Psoas muscle (tissue), 8 donors: ENCODE measurements around the gene BEX4. TPM values are rescaled to one million over a fixed set of nuclear protein-coding genes. Genes with fewer than 3 reads are reported as not detected.

Source experiments
- ATAC-seq, 4 donors: fragments of 200-7000 bp; cut with Tn5 transposase; one replicate each; pipeline ENCODE4 v1.9.1; 2020; ENCODE audit warnings: moderate library complexity in 3 of 4, mild to moderate bottlenecking in 2 of 4
- DNase-seq, 2 donors: peaks; one replicate each; pipeline ENCODE4 v3.0.0-alpha.2; 2020
- H3K27ac ChIP-seq: fragments of 200-600 bp; one replicate; pipeline ENCODE4 v1.8.0; 2022
- H3K27me3 ChIP-seq, 3 donors: fragments of 200-600 bp in 1 of 3; one replicate each; pipeline versions ENCODE4 v1.6.1 to v1.8.0; 2013 to 2022; ENCODE audit warnings: low read length in 2 of 3, mild to moderate bottlenecking in 2 of 3, moderate library complexity in 1 of 3; ENCODE audit not compliant: insufficient read depth in 3 of 3
- H3K36me3 ChIP-seq, 2 donors: fragments of 200-600 bp in 1 of 2; one replicate each; pipeline versions ENCODE4 v1.6.1 to v1.8.0; 2013 to 2022; ENCODE audit warnings: low read depth in 1 of 2, mild to moderate bottlenecking in 1 of 2, moderate library complexity in 1 of 2; ENCODE audit not compliant: insufficient read depth in 1 of 2
- H3K4me1 ChIP-seq: fragments of 200-600 bp; one replicate; pipeline ENCODE4 v1.8.0; 2022
- H3K4me3 ChIP-seq: fragments of 200-600 bp; one replicate; pipeline ENCODE4 v1.8.0; 2022; ENCODE audit warnings: mild to moderate bottlenecking
- H3K9me3 ChIP-seq: fragments of 200-600 bp; one replicate; pipeline ENCODE4 v1.8.0; 2022
- WGBS, 3 donors: extraction: QIAGEN DNeasy Blood & Tissue Kit; methylation state at CpG; one replicate each; pipeline versions ENCODE4 v1.1.6 to v1.1.7; 2013; 5-methylcytosine and 5-hydroxymethylcytosine counted together
- intact Hi-C, 2 donors: fragments of 100-400 bp; cut with DNase I; formaldehyde crosslinking; loops; one replicate each; pipeline versions ENCODE4 v1.11.0 to v1.14.2; 2022
- polyA plus RNA-seq, 3 donors: library from polyadenylated mRNA; stranded (reverse); fragments of 200-250 nt; gene quantifications; one replicate each; pipeline ENCODE4 v1.2.3, GENCODE V29; 2013
- total RNA-seq, 4 donors: library from RNA; stranded (reverse); fragmentation: NEBNext Ultra II Directional in 2 of 4; extraction: Animal tissue kit (Norgen Biotek cat#: 25700) in 2 of 4; gene quantifications; one replicate each; pipeline versions ENCODE4 v1.2.1 to v1.2.4, GENCODE V29; 2021 to 2023
- TF ChIP-seq, protein P1 (sequence below): fragments of 200-600 bp; IDR thresholded peaks from one replicate; pipeline ENCODE4 v1.8.0; 2022; ENCODE audit warnings: antibody characterized with exemption
- donor health status: healthy with polysubstance abuse.
- donor health status: DM: no; HTN: no; CAD: no; lungs with moderate emphysema.
- donor health status: Bipolar disorder and iron deficiency.
- donor health status: healthy.
- donor health status: DM: yes; HTN: yes; CAD: no.
- donor health status: DM: no; HTN: no; CAD: no.
- donor health status: DM: no; HTN: no; CAD: no.
- donor health status: DM: yes; HTN: yes; CAD: no.

Gene BEX4
- total and polyA plus RNA-seq, 7 donors, result 1.9 to 4.9 (median 3.7) TPM

- no peak for ATAC-seq
- Histone ChIP-seq H3K27ac (no peak overlapping the region), H3K36me3 (no peaks in the 10 kb centered on the region), H3K9me3 (no peaks in the 10 kb centered on the region), H3K4me3 (no peak overlapping the region), H3K27me3 (no peaks in the 10 kb centered on the region), H3K4me1 (no peaks in the 10 kb centered on the region)
- intact Hi-C loops, result loop anchor here in 1 of 2 donors (5.0 kb wide), 1 partner anchor 38 kb away; no protein-coding TSS in a partner anchor
- no peak for DNase-seq
- WGBS, 3 donors, result 61 to 85% (median 71%) methylated on average over 1 of the region's 1 CpG
- TF ChIP-seq, protein P1, sequence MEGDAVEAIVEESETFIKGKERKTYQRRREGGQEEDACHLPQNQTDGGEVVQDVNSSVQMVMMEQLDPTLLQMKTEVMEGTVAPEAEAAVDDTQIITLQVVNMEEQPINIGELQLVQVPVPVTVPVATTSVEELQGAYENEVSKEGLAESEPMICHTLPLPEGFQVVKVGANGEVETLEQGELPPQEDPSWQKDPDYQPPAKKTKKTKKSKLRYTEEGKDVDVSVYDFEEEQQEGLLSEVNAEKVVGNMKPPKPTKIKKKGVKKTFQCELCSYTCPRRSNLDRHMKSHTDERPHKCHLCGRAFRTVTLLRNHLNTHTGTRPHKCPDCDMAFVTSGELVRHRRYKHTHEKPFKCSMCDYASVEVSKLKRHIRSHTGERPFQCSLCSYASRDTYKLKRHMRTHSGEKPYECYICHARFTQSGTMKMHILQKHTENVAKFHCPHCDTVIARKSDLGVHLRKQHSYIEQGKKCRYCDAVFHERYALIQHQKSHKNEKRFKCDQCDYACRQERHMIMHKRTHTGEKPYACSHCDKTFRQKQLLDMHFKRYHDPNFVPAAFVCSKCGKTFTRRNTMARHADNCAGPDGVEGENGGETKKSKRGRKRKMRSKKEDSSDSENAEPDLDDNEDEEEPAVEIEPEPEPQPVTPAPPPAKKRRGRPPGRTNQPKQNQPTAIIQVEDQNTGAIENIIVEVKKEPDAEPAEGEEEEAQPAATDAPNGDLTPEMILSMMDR, result no peak
Observed at GRCh38 chrX:103249805-103250204, 34.9 kb downstream of the BEX4 start.

DNA sequence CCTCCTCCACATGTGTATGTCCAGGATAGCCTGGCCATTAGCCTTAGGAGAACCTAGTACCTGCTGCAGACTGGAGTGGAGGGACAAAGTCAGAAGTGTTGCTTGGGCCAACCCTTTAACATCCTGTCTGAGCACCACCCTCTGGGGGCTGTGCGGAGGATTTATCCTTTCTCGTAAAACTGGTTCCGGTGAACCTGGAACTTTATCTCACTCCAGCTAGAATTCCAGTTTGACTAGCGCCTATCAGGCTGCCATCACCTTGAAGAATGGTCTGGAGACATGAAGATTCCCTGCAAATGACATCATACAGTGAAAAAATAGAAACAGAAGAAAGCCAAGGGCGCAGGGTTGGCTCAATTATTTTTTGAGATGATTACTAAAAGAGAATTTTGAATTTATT is 36.1 kb downstream of the BEX4 start:
- Histone ChIP-seq H3K4me1 (no peaks in the 10 kb centered on the region), H3K27ac (no peak overlapping the region), H3K27me3 (no peaks in the 10 kb centered on the region), H3K4me3 (no peak overlapping the region), H3K36me3 (no peaks in the 10 kb centered on the region), H3K9me3 (no peaks in the 10 kb centered on the region)
- DNase-seq (no peak), ATAC-seq (no peak)
- TF ChIP-seq, protein P1, result no peak
- 60 to 82% (median 67%) methylated on average over 5 of the region's 5 CpGs for WGBS, 3 donors
- intact Hi-C loops, result loop anchor here in 1 of 2 donors (5.0 kb wide), 1 partner anchor 39 kb away; no protein-coding TSS in a partner anchor

GRCh38 chrX:103253608-103254007 is 38.7 kb downstream of the BEX4 start:
- H3K27ac ChIP-seq, result peak overlapping the region; percentile 62
- TF ChIP-seq, protein P1, result no peak
- H3K36me3 ChIP-seq, result no peaks in the 10 kb centered on the region
- H3K4me3 ChIP-seq, result peak overlapping the region; percentile 65
- intact Hi-C loops, result loop anchor here in 1 of 2 donors (5.0 kb wide), 1 partner anchor 41 kb away; no protein-coding TSS in a partner anchor
- H3K4me1 ChIP-seq, result no peaks in the 10 kb centered on the region
- WGBS, 3 donors, result 28 to 42% (median 32%) methylated on average over 8 of the region's 8 CpGs
- no peaks in the 10 kb centered on the region for H3K27me3 ChIP-seq
- H3K9me3 ChIP-seq, result no peaks in the 10 kb centered on the region
- ATAC-seq, result peak in 1 of 4 donors; percentile 44
- DNase-seq, result no peak

DNA sequence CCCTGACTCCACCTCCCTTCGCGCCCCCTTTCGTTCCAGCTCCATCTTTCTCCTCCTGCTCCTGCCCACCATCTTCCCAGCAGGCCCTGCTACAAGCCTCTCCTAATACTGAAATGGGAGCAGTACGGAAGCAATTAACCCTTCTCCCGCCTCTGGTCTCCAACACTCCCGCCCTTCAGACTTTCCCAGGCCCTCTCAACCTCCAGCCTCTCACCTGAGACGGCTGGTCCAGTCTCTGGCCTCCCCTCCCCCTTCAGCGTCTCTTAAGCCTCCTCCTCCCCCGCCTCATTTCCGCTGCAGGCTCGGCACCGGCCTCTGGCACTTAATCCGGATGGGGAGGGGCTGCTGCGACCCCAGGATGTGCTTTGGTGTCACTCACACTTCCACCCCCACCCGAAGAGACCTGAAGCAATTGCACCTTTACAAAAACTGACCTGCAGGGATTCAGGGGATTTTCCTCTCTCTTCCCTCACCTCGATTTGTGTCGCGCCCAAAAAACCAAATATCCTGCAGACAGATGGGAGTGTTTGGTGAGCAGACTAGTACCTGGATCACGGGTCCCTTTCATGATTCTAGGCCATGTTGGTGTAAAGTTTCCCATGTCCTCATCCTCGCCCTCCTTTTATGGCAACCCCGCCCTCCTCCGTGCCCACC is 39.4 kb downstream of the BEX4 start:
- Histone ChIP-seq H3K4me3 (peak overlapping the region; percentile 65), H3K36me3 (no peaks in the 10 kb centered on the region), H3K27me3 (no peaks in the 10 kb centered on the region), H3K9me3 (no peaks in the 10 kb centered on the region), H3K4me1 (no peaks in the 10 kb centered on the region), H3K27ac (peak overlapping the region; percentile 62)
- intact Hi-C loops, result loop anchor here in 1 of 2 donors (5.0 kb wide), 1 partner anchor 42 kb away; no protein-coding TSS in a partner anchor
- ATAC-seq (peak; percentile 40 to 68 (median 50)), DNase-seq (peak; percentile 26 to 55)
- WGBS, 3 donors, result 1 to 17% (median 3%) methylated on average over 16 to 22 of the region's 22 CpGs
- TF ChIP-seq, protein P1, result no peak
